GM19351 (cell line): ENCODE results near the gene AKAIN1.

Experiments used
- ATAC-seq: cut with Tn5 transposase; IDR thresholded peaks from one replicate; pipeline ENCODE4 v1.9.1; 2021; ENCODE audit warnings: mild to moderate bottlenecking, moderate library complexity; ENCODE audit not compliant: unreplicated experiment

The AKAIN1 gene

GRCh38 chr18:5162111-5162510 lies 34.9 kb downstream of the AKAIN1 start:
- no peak for ATAC-seq

- no peak for ATAC-seq
Measured at GRCh38 chr18:5159080-5159479, 38.0 kb downstream of the AKAIN1 start.

- no peak for ATAC-seq
Measured at GRCh38 chr18:5158587-5158986, 38.5 kb downstream of the AKAIN1 start.

GRCh38 chr18:5158172-5158571 lies 38.9 kb downstream of the AKAIN1 start:
- ATAC-seq: no peak

GRCh38 chr18:5155907-5156287 lies 41.2 kb downstream of the AKAIN1 start:
- no peak for ATAC-seq

- ATAC-seq: no peak
Measured at GRCh38 chr18:5155218-5155906, 41.7 kb downstream of the AKAIN1 start.

GRCh38 chr18:5152343-5153020 lies 44.6 kb downstream of the AKAIN1 start:
- ATAC-seq: no peak

- ATAC-seq: no peak
Measured at GRCh38 chr18:5150894-5151293, 46.2 kb downstream of the AKAIN1 start.

- ATAC-seq: no peak
Measured at GRCh38 chr18:5146093-5146492, 51.0 kb downstream of the AKAIN1 start.

- ATAC-seq: no peak
Measured at GRCh38 chr18:5145168-5145825, 51.8 kb downstream of the AKAIN1 start.

GRCh38 chr18:5144629-5145028 lies 52.4 kb downstream of the AKAIN1 start:
- no peak for ATAC-seq

- no peak for ATAC-seq
Measured at GRCh38 chr18:5142859-5143258, 54.2 kb downstream of the AKAIN1 start.

- ATAC-seq: no peak
Measured at GRCh38 chr18:5142131-5142530, 54.9 kb downstream of the AKAIN1 start.

- ATAC-seq: no peak
Measured at GRCh38 chr18:5137261-5137660, 59.8 kb downstream of the AKAIN1 start.

- ATAC-seq: no peak
Measured at GRCh38 chr18:5132987-5133386, 64.1 kb downstream of the AKAIN1 start.

GRCh38 chr18:5122272-5122671 lies 74.8 kb downstream of the AKAIN1 start:
- no peak for ATAC-seq

GRCh38 chr18:5110266-5110665 lies 86.8 kb downstream of the AKAIN1 start:
- ATAC-seq: no peak

GRCh38 chr18:5107988-5108387 lies 89.1 kb downstream of the AKAIN1 start:
- ATAC-seq: no peak

GRCh38 chr18:5106730-5107129 lies 90.3 kb downstream of the AKAIN1 start:
- ATAC-seq: no peak

- ATAC-seq: no peak
Measured at GRCh38 chr18:5104246-5104645, 92.8 kb downstream of the AKAIN1 start.

GRCh38 chr18:5103693-5104092 lies 93.4 kb downstream of the AKAIN1 start:
- no peak for ATAC-seq

GRCh38 chr18:5103286-5103685 lies 93.8 kb downstream of the AKAIN1 start:
- no peak for ATAC-seq
